ENCODE measurements around the gene DUSP6. TPM values are rescaled to one million over a fixed set of nuclear protein-coding genes. Genes with fewer than 3 reads are reported as not detected.

DUSP6 gene
- total and polyA plus RNA-seq, 9 of the 15 experiments (the other 6 are each of a cell fraction or from before 2014, with no cell fraction given) = 0.04 to 0.60 (median 0.08) TPM; not detected in 2

- no peak overlapping the region for H2AFZ ChIP-seq (ENCODE audit: low read depth, low read length)
- WGBS (ENCODE audit: insufficient coverage, low coverage, missing lambda C conversion rate) = 20% methylated on average over 2 of the region's 2 CpGs
- H4K20me1 ChIP-seq (replicated peaks; ENCODE audit: control insufficient read depth, insufficient read depth, low read length) = no peaks in the 10 kb centered on the region
- H3K79me2 ChIP-seq (ENCODE audit: control insufficient read depth, insufficient read depth, low read length) = no peaks in the 10 kb centered on the region
- H3K9me3 ChIP-seq (replicated peaks; ENCODE audit: control insufficient read depth, insufficient read depth, low read depth, low read length) = no peaks in the 10 kb centered on the region
- CTCF ChIA-PET (ENCODE audit: low intra/inter-chr PET ratio) = no interaction called here
- H3K9ac ChIP-seq (ENCODE audit: insufficient read depth in 1 of 2, low read depth in 2 of 2, low read length in 2 of 2) = no peak overlapping the region
- no peaks in the 10 kb centered on the region for H3K4me1 ChIP-seq (replicated peaks in 1 of 2; ENCODE audit: control insufficient read depth in 2 of 2, insufficient read depth in 2 of 2, low read length in 2 of 2)
- DNase-seq (ENCODE audit: extremely low read depth in 1 of 4, low spot score in 3 of 4) (no peak), FAIRE-seq (no peak), ATAC-seq (no peak)
- no peak overlapping the region for H3K27ac ChIP-seq (ENCODE audit: extremely low read depth, low read depth, low read length)
- no peak overlapping the region for H3K4me3 ChIP-seq
- peaks cover 2 to 5% of the 10 kb centered on the region in 2 experiments; a peak in 2 of 5 replicates for H3K27me3 ChIP-seq (ENCODE audit: control insufficient read depth in 2 of 2, insufficient read depth in 2 of 2, low read length in 2 of 2)
- BruUV-seq (replicated peaks) = no TSS peak
- POLR2A ChIA-PET = no interaction called here
- no peaks in the 10 kb centered on the region for H3K36me3 ChIP-seq (ENCODE audit: control insufficient read depth, insufficient read depth, low read length)
- H3K4me2 ChIP-seq (ENCODE audit: insufficient read depth, low read length) = no peak overlapping the region
- H3K9me1 ChIP-seq (ENCODE audit: control insufficient read depth, insufficient read depth, low read length) = no peaks in the 10 kb centered on the region
- in situ Hi-C loops (cut with MboI) (no loop called here), intact Hi-C loops (cut with micrococcal nuclease) (no loop called here)
- TF ChIP-seq ZBTB1 (CRISPR knock-in tag; IDR thresholded peaks at IDR 0.05; ENCODE audit: borderline replicate concordance, low read depth) (no peak), MAFG (tag; conservative IDR thresholded peaks at IDR 0.05) (0 out of 2 replicates have a peak, but pooled peaks have one; percentile 7), ETS1 (conservative IDR thresholded peaks at IDR 0.05; ENCODE audit: control insufficient read depth, low read depth, low read length) (no peak), MYC (IDR thresholded peaks at IDR 0.05; ENCODE audit: low read depth, low read length) (no peak), MYC (CRISPR knock-in tag; IDR thresholded peaks at IDR 0.05; ENCODE audit: borderline replicate concordance, low read depth) (no peak), REST (IDR thresholded peaks at IDR 0.05; ENCODE audit: borderline replicate concordance) (peak; percentile 74), REST (CRISPR knock-in tag; IDR thresholded peaks at IDR 0.05; ENCODE audit: low read depth) (peak; percentile 47; the same call in 1 of the 2 replicates), CUX1 (CRISPR knock-in tag; IDR thresholded peaks at IDR 0.05) (no peak)
Observed at GRCh38 chr12:89364631-89365030, 12.3 kb upstream of the DUSP6 start.

Measured in K562 (cell line).